HEK293 (cell line): ENCODE data around the gene ABHD15.
A peak's percentile ranks its signal among the peaks of the same experiment; 100 is the strongest.

Source experiments
- AEBP2 ChIP-seq: fragments of 450-650 bp; formaldehyde crosslinking; IDR thresholded peaks from 2 replicates; pipeline ENCODE4 v1.5.1; 2016; ENCODE audit warnings: missing biosample characterization, missing genetic modification characterization, borderline replicate concordance
- ATF2 ChIP-seq: fragments of 450-650 bp; formaldehyde crosslinking; IDR thresholded peaks from 2 replicates; pipeline ENCODE4 v1.5.1; 2016; ENCODE audit warnings: missing biosample characterization, missing genetic modification characterization, low read depth
- KLF10 ChIP-seq: fragments of 450-650 bp; IDR thresholded peaks from 2 replicates; pipeline ENCODE4 v1.5.1; 2018; ENCODE audit warnings: missing biosample characterization, mild to moderate bottlenecking, missing genetic modification characterization
- SALL2 ChIP-seq: fragments of 450-650 bp; formaldehyde crosslinking; IDR thresholded peaks from 2 replicates; pipeline ENCODE4 v1.5.0; 2017; ENCODE audit warnings: missing biosample characterization, mild to moderate bottlenecking, missing genetic modification characterization, borderline replicate concordance
- SP7 ChIP-seq: fragments of 450-650 bp; formaldehyde crosslinking; IDR thresholded peaks from 2 replicates; pipeline ENCODE4 v1.5.1; 2016; ENCODE audit warnings: missing biosample characterization, missing genetic modification characterization
- TCF7L2 ChIP-seq: IDR thresholded peaks from 2 replicates; pipeline ENCODE4 v1.6.1; 2011; ENCODE audit warnings: low read depth, mild to moderate bottlenecking, inconsistent platforms, low read length, moderate library complexity, borderline replicate concordance
- ZBTB21 ChIP-seq: fragments of 450-650 bp; formaldehyde crosslinking; IDR thresholded peaks from 2 replicates; pipeline ENCODE4 v1.5.1; 2017; ENCODE audit warnings: missing biosample characterization, missing genetic modification characterization
- ZBTB48 ChIP-seq: fragments of 450-650 bp; formaldehyde crosslinking; IDR thresholded peaks from 2 replicates; pipeline ENCODE4 v1.5.1; 2016; ENCODE audit warnings: missing biosample characterization, missing genetic modification characterization
- ZBTB7A ChIP-seq: fragments of 450-650 bp; formaldehyde crosslinking; IDR thresholded peaks from 2 replicates; pipeline ENCODE4 v1.5.1; 2016; ENCODE audit warnings: low read depth, missing biosample characterization, missing genetic modification characterization
- ZFP37 ChIP-seq: fragments of 450-650 bp; formaldehyde crosslinking; IDR thresholded peaks from 2 replicates; pipeline ENCODE4 v1.5.1; 2016; ENCODE audit warnings: missing biosample characterization, missing genetic modification characterization
- ZNF121 ChIP-seq: fragments of 450-650 bp; formaldehyde crosslinking; IDR thresholded peaks from 2 replicates; pipeline ENCODE4 v1.5.1; 2016; ENCODE audit warnings: missing biosample characterization, missing genetic modification characterization
- ZNF138 ChIP-seq: fragments of 450-650 bp; formaldehyde crosslinking; IDR thresholded peaks from 2 replicates; pipeline ENCODE4 v1.5.1; 2016; ENCODE audit warnings: missing biosample characterization, missing genetic modification characterization, borderline replicate concordance
- ZNF140 ChIP-seq: fragments of 450-650 bp; formaldehyde crosslinking; IDR thresholded peaks from 2 replicates; pipeline ENCODE4 v1.5.1; 2016; ENCODE audit warnings: missing biosample characterization, missing genetic modification characterization
- ZNF148 ChIP-seq: fragments of 450-650 bp; formaldehyde crosslinking; IDR thresholded peaks from 2 replicates; pipeline ENCODE4 v1.5.0; 2017; ENCODE audit warnings: missing biosample characterization, missing genetic modification characterization, borderline replicate concordance
- ZNF175 ChIP-seq: fragments of 450-650 bp; formaldehyde crosslinking; IDR thresholded peaks from 2 replicates; pipeline ENCODE4 v1.5.1; 2016; ENCODE audit warnings: missing biosample characterization, missing genetic modification characterization
- ZNF266 ChIP-seq: fragments of 450-650 bp; formaldehyde crosslinking; IDR thresholded peaks from 2 replicates; pipeline ENCODE4 v1.5.1; 2016; ENCODE audit warnings: missing biosample characterization, missing genetic modification characterization, low read depth
- ZNF341 ChIP-seq: fragments of 450-650 bp; formaldehyde crosslinking; IDR thresholded peaks from 2 replicates; pipeline ENCODE4; 2016; ENCODE audit warnings: low read depth, missing biosample characterization, missing genetic modification characterization
- ZNF366 ChIP-seq: fragments of 450-650 bp; formaldehyde crosslinking; conservative IDR thresholded peaks from 2 replicates; pipeline ENCODE4 v1.5.1; 2016; ENCODE audit warnings: missing biosample characterization, missing genetic modification characterization
- ZNF391 ChIP-seq: fragments of 450-650 bp; formaldehyde crosslinking; IDR thresholded peaks from 2 replicates; pipeline ENCODE4 v1.5.1; 2016; ENCODE audit warnings: low read depth, missing biosample characterization, missing genetic modification characterization, borderline replicate concordance
- ZNF394 ChIP-seq: fragments of 450-650 bp; formaldehyde crosslinking; IDR thresholded peaks from 2 replicates; pipeline ENCODE4 v1.5.1; 2016; ENCODE audit warnings: missing biosample characterization, missing genetic modification characterization, mild to moderate bottlenecking, moderate library complexity, borderline replicate concordance
- ZNF423 ChIP-seq: fragments of 450-650 bp; formaldehyde crosslinking; IDR thresholded peaks from 2 replicates; pipeline ENCODE4 v1.5.1; 2016; ENCODE audit warnings: missing biosample characterization, missing genetic modification characterization
- ZNF449 ChIP-seq: fragments of 450-650 bp; formaldehyde crosslinking; IDR thresholded peaks from 2 replicates; pipeline ENCODE4 v1.5.1; 2017; ENCODE audit warnings: missing biosample characterization, mild to moderate bottlenecking, missing genetic modification characterization, moderate library complexity
- ZNF510 ChIP-seq: fragments of 450-650 bp; formaldehyde crosslinking; IDR thresholded peaks from 2 replicates; pipeline ENCODE4 v1.5.1; 2018; ENCODE audit warnings: mild to moderate bottlenecking, missing genetic modification characterization, missing biosample characterization; ENCODE audit not compliant: insufficient replicate concordance
- ZNF518A ChIP-seq: fragments of 450-650 bp; formaldehyde crosslinking; conservative IDR thresholded peaks from 2 replicates; pipeline ENCODE4 v1.5.1; 2016; ENCODE audit warnings: low read depth, missing biosample characterization, missing genetic modification characterization
- ZNF548 ChIP-seq: fragments of 450-650 bp; formaldehyde crosslinking; IDR thresholded peaks from 2 replicates; pipeline ENCODE4 v1.5.1; 2016; ENCODE audit warnings: missing biosample characterization, missing genetic modification characterization
- ZNF747 ChIP-seq: fragments of 450-650 bp; formaldehyde crosslinking; IDR thresholded peaks from 2 replicates; pipeline ENCODE4 v1.5.1; 2016; ENCODE audit warnings: missing biosample characterization, missing genetic modification characterization
- ZNF785 ChIP-seq: fragments of 450-650 bp; formaldehyde crosslinking; IDR thresholded peaks from 2 replicates; pipeline ENCODE4 v1.5.1; 2016; ENCODE audit warnings: missing biosample characterization, missing genetic modification characterization

ABHD15 gene

GRCh38 chr17:29591737-29592608, 25.1 kb upstream of the ABHD15 start (continued):
- TF ChIP-seq ZNF518A (tag by site-specific recombination) (0 out of 2 replicates have a peak, but pooled peaks have one; percentile 17), ZBTB7A (tag by site-specific recombination) (peak; percentile 73; the same call in 1 of the 2 replicates), ZNF140 (no peak), ZNF423 (tag by site-specific recombination) (peak; percentile 77; the same call in 1 of the 2 replicates), ZNF138 (tag by site-specific recombination) (no peak), SP7 (peak; percentile 92), ZNF747 (tag by site-specific recombination) (no peak), AEBP2 (tag by site-specific recombination) (no peak), ZBTB21 (tag by site-specific recombination) (no peak), SALL2 (tag by site-specific recombination) (no peak), ZBTB48 (tag by site-specific recombination) (0 out of 2 replicates have a peak, but pooled peaks have one; percentile 29), ZNF510 (tag by site-specific recombination) (no peak), ZNF121 (no peak), ZNF449 (no peak), ZNF148 (tag by site-specific recombination) (no peak), ZNF366 (peak; percentile 99), ATF2 (tag by site-specific recombination) (no peak), KLF10 (tag by site-specific recombination) (peak; percentile 85), ZNF175 (tag by site-specific recombination) (no peak), ZNF394 (peak; percentile 70; the same call in 1 of the 2 replicates), ZNF266 (tag by site-specific recombination) (no peak), ZNF391 (no peak), ZFP37 (tag by site-specific recombination) (peak; percentile 61; the same call in 1 of the 2 replicates), TCF7L2 (no peak), ZNF785 (tag by site-specific recombination) (no peak), ZNF548 (tag by site-specific recombination) (no peak), ZNF341 (tag by site-specific recombination) (peak; percentile 100)
